ENCODE measurements around the gene GTF3C1.

The GTF3C1 gene

GRCh38 chr16:27566417-27566816 lies 16.7 kb upstream of the GTF3C1 start:
- no peak for DNase-seq

- DNase-seq = no peak
These were observed 14.5 kb upstream of the GTF3C1 start for GRCh38 chr16:27564224-27564623.

- no peak for DNase-seq
These were observed 11.5 kb upstream of the GTF3C1 start for GRCh38 chr16:27561216-27561615.

GRCh38 chr16:27558932-27559331 lies 9.2 kb upstream of the GTF3C1 start:
- no peak for DNase-seq

- no peak for DNase-seq
These were observed 8.7 kb upstream of the GTF3C1 start for GRCh38 chr16:27558434-27558833.

GRCh38 chr16:27556471-27556870 lies 6.8 kb upstream of the GTF3C1 start:
- no peak for DNase-seq

- no peak for DNase-seq
These were observed 1.3 kb upstream of the GTF3C1 start for GRCh38 chr16:27551036-27551435.

- DNase-seq = no peak
These were observed 838 bp upstream of the GTF3C1 start for GRCh38 chr16:27550582-27550920.

GRCh38 chr16:27549464-27549745 lies 308 bp downstream of the GTF3C1 start:
- no peak for DNase-seq

- DNase-seq = no peak
These were observed 1.9 kb downstream of the GTF3C1 start for GRCh38 chr16:27547851-27548250.

- no peak for DNase-seq
These were observed 2.6 kb downstream of the GTF3C1 start for GRCh38 chr16:27547134-27547533.

- no peak for DNase-seq
These were observed 5.0 kb downstream of the GTF3C1 start for GRCh38 chr16:27544671-27545070.

- no peak for DNase-seq
These were observed 5.9 kb downstream of the GTF3C1 start for GRCh38 chr16:27543801-27544200.

GRCh38 chr16:27539636-27540035 lies 10.1 kb downstream of the GTF3C1 start:
- DNase-seq = no peak

GRCh38 chr16:27539120-27539519 lies 10.6 kb downstream of the GTF3C1 start:
- no peak for DNase-seq

GRCh38 chr16:27538528-27538927 lies 11.2 kb downstream of the GTF3C1 start:
- no peak for DNase-seq

- no peak for DNase-seq
These were observed 15.5 kb downstream of the GTF3C1 start for GRCh38 chr16:27534256-27534655.

- DNase-seq = no peak
These were observed 17.6 kb downstream of the GTF3C1 start for GRCh38 chr16:27531826-27532800.

- no peak for DNase-seq
These were observed 18.5 kb downstream of the GTF3C1 start for GRCh38 chr16:27531186-27531585.

- DNase-seq = no peak
These were observed 19.8 kb downstream of the GTF3C1 start for GRCh38 chr16:27529962-27530361.

GRCh38 chr16:27528294-27528693 lies 21.4 kb downstream of the GTF3C1 start:
- no peak for DNase-seq

- DNase-seq = no peak
These were observed 23.5 kb downstream of the GTF3C1 start for GRCh38 chr16:27526180-27526579.

GRCh38 chr16:27522173-27522707 lies 27.5 kb downstream of the GTF3C1 start:
- no peak for DNase-seq

- no peak for DNase-seq
These were observed 28.6 kb downstream of the GTF3C1 start for GRCh38 chr16:27520982-27521673.
